Measurements from ENCODE around the gene INO80B.

Gene INO80B

DNA sequence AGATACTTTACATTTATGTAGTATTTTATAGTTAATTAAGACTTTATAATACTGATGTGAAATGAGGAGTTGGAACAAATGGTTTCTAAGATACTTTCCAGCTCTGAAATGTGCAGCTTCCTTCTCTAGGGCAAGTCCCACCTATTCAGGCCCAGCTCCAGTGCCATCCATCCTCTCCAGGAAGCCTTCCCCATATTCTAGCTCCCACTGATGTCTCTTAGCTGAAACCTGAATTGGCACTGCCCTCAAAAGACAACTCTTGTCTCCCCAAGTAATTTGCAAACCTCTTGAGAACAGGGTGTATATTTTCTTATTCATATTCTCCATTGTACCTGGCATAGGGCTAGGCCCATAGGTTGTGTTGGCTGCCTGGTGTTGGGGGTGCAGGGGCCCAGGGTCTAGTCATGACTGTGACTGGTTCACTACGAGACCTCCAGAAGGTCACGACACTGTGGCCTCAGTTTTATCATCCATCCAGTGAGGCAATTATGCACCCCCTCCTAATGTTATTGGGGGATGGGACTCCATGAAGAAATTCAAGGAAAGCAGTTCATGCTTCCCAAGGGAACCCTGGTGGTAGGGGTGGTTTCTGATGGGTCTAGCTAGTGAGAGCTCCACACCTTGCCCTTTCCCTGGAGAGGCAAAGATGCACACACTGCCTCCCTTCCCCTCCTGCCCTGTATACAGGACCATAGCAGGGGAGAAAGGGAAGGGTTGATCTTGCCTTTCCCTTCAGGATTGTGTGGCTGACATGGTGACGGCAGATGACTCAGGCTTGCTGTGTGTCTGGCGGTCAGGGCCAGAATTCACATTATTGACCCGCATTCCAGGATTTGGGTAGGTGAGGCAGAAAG is 30.5 kb upstream of the INO80B start:
- DNase-seq: no peak
- intact Hi-C loops (cut with DNase I): no loop called here

DNA sequence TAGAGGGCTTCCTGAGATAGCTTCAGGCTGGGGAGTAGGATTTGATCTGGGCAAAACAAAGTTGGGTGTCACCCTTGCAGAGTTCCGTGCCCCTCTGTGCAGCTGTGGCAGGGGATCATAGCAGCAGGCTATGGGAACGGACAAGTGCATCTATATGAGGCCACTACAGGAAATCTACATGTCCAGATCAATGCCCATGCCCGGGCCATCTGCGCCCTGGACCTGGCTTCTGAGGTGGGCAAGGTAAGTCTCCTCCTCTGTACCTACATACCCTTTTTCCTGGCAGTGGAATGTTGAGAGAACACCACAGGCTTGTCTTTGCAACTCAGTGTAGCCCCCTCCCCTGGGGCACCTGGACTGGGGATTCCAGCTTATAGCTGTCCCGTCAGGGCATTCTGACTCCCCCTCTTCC is 29.9 kb upstream of the INO80B start:
- intact Hi-C loops (cut with DNase I): no loop called here
- peak in 2 of 42 donors; percentile 5 to 21 for DNase-seq

DNA sequence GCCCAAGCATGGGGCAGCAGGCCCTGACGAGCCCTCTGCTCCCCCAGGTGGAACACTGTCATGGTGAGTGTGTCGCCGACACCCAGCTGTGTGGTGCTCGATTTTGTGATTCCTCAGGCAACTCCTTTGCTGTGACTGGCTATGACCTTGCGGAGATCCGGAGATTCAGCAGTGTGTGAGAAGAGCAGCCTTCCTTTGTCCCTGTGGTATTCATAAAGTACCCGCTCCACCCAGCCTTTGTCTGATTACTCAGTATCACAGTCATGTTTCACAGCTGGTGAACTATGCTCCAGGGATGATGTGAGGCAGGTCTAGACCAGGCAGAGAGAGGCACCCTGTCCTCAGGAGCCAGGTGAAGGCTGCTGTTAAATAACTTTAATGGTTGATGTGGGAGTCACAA is 29.4 kb upstream of the INO80B start:
- DNase-seq: peak in 1 of 42 donors; percentile 16
- intact Hi-C loops (cut with DNase I): no loop called here

DNA sequence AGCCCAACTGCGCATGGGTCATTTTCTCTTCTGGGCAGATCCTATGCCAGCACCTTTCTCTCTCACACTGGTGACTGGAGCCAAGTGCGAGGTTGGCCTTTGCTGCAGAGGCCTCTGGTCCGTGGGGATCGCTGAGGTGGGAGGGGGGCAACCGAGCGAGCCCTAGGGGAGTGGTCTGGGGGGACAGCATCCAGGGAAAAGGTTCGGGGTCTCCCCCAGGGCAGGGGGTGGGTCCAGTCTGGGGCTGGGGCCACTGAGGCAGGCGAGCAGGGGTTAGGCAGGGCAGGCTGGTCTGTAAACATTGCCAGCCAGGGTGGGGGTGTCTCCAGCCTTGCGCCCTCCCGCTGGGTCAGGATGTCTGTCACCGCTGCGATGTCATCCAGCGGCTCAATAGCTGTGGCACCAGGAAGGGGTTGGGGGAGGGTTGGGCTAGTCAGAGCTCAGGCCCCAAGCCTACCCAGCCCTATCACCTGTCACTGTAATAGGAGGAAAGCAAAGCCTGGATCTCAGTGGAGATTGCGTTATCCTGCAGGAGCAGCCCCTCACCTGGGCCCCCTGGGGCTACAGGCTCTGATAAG is 28.6 kb upstream of the INO80B start:
- DNase-seq: peak in 1 of 42 donors; percentile 5
- intact Hi-C loops (cut with DNase I): no loop called here

DNA sequence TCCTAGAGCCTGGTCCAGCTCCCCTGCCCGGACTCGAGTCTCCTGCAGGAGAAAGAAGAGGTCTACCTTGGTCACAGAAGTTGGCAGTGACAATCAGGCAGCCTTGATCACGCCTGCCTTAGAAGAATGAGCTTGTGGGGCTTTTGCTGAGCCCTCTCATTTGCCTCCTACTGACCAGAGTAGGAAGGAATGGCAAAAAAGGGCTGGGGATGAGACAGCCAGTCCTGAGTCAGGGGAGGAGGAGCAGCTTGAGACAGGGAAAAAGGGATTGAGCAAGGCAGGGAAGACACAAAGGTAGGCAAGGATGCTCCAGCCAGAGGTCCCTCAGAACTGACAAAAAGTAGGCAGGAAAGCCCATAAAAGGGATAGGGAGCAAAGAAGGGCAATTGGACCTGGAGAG is 27.3 kb upstream of the INO80B start:
- DNase-seq: no peak
- intact Hi-C loops (cut with DNase I): no loop called here

DNA sequence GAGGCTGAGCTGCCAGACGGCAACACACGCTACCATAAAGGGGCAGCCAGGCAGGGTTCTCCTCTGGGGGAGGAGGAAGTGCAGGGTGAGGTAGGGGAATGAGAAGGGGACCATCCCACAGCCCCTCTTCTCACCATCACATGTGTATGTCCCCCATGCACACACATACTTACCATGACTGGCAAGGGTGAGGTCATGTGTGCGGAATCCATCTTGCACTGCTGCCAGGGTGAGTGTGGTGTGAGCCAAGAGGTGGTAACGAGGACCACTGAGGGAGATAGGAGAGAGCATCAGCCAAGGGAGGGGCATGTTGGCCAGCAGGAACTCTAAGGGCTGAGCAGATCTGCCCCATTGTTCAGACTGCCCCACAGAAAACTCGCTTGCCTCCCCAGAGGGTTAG is 26.2 kb upstream of the INO80B start:
- no peak for DNase-seq
- intact Hi-C loops (cut with DNase I): no loop called here

DNA sequence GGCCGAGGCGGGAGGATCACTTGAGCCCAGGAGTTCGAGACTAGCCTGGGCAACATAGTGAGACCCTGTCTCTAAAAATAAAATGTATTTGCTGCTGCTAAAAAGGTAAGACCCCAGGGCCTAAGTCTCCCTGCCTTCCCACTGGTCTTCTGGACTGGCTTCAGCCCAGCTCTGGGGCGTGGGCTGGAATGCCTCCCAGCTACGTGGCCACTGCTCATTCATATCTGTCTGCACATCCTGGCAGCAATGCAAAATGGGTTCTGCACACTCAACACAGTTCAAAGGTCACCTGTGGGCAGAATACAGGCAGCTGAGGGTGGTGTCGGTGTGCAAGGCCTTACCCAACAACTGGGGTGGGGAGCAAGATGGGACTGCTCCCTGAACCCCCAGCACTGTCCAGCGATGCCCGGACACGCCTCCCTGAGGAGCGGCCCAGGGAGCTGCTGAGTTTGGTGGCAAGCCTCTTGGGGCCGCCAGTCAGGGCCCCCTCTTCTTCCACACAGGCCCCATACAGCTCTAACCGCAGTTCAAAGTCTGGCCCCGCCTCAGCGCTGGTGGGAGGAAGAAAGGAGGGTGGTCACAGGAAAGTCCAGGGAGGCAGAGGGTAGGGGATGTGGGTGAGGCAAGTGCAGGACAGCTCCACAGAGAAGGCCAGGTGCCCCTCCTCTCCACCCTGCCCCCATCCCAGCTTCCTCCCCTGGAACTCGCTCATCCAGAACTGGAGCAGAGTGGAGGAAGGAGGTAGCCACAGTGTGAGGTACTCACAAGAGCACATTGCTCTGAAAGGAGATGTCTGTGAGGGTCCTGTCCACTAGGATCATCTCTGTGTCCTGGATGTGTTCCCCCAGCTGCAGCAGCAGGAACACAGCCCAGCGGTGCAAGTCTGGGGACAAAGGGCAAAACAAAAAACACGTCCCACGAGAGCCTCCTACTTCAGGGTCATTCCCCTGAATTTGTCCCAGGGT is 25.1 kb upstream of the INO80B start:
- no peak for DNase-seq
- intact Hi-C loops (cut with DNase I): no loop called here

DNA sequence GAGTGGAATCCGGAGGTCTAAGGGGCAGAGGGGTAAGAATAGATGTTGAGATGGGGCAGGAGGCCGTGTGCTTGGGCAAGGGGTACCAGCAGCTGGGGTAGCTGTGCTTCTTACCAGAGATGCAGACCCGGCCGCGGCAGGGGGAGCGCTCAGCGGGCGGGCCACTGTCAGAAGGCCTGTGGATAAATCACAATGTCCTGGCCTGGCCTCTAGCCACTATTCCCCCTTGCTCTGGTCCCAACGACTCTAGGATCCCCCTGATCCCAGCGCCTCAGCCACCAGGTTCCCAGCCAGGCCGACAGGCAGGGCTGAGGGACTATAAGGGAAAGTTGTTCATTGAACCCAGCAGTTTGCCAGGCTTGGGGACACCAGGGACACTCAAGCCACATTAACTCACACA is 24.4 kb upstream of the INO80B start:
- intact Hi-C loops (cut with DNase I): no loop called here
- DNase-seq: no peak

DNA sequence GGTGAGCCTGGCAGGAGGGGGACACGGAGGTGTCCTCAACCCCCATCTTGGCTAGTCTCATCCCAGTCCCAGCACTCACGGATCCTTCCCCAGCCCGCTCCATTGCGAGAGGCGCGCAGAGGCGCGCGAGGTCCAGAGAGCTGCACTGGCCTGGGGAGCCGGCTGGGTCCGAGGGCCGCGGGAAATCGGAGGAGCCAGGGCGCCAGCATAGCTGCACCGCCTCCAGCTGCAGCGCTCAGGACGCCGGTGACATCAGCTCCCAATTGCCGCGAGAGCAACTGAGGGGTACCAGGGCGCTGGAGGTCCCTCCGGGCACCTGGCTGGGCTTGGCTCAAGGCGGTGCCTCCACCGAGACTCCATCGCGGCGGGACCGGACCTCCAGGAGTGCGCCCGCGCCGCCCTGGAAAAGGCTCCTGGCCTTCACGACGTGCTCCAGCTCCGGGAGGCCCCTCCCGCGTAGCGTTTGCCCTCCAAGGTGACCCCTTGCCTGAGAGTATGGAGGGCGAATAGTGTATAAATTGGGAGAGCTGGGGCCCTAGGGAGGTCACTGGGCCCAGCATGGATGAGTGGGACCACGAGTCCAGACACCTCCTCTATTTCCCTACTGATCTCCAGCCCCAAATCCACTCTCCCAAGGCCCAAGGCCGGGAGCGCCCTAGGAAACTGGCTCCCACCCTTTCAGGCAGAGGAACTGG is 18.6 kb upstream of the INO80B start:
- intact Hi-C loops (cut with DNase I): no loop called here
- DNase-seq: peak in 1 of 42 donors; percentile 21

DNA sequence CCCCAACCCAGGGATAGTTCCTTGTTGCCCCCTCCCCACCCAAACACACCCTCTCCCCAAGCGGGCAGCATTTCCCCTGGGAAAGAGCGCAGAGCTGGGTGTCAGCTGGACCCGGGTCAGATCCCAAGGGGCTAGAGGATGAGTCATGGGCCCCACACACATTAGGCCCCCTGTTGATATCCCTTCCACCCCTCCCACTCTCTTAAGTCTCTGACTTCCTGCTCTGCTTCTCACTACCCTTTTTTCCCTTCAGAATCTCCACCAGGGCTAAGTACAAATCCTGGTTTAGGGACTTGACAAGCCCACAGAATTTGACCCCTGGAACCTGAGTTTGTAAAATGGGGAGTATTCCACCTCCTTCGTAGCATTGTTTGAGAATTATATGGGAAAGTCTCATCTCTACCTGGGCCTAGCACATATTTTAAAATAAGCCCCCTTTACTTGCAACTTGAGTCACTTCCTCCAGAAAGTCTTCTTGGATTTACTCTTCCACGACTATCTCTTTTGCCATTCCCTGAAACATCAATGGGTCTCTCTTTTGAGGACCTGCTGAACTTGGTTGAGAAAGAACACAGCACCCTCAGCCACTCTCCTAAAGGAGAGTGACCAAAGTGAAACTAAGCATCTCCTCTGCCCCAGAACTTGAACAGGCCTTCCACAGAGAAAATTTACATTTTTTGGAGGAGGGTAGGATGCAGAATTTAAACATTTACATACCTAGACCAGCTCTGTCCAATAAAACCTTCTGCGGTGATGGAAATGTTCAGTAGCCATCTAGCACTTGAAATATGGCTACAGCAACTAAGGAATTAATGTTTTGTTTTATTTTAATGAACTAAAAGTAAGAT is 17.8 kb upstream of the INO80B start:
- intact Hi-C loops (cut with DNase I): no loop called here
- DNase-seq: no peak

DNA sequence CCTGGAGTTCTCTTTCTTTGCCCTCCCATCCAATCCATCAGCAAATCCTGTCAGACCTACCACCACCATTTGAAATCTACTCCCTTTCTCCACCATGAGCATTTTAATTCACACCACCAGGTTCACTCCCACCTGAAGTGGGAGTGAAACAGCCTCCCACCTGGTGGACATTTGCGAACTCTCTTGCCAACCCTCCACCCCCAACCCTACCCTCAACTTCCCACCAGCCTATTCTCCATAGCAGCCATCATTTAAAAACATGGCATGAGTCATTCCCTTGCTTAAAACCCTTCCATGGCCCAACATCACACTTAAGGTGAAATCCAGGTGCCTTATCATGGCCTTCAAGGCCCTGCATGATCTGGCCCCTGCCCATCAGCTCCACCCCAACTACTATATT is 16.6 kb upstream of the INO80B start:
- intact Hi-C loops (cut with DNase I): no loop called here
- no peak for DNase-seq

DNA sequence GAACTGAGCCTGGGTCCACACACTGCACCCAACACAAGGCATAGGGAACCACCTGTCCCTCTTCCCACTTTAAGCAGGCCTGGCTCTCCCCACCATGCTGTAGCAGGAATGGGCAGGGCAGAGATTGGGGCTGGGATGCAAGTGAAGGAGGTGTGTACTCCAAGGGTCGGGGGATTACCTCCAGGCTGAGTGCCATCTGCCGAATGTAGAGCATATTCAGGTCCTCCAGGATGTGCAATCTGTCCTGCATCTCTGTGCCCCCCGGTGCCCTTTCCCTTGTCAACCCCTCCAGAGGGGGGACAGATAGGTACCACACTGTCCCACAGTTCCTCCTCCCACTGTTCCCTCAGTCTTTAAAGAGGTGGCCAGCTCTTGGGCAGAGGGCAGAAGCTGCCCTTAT is 15.5 kb upstream of the INO80B start:
- DNase-seq: peak in 1 of 42 donors; percentile 45
- intact Hi-C loops (cut with DNase I): no loop called here

DNA sequence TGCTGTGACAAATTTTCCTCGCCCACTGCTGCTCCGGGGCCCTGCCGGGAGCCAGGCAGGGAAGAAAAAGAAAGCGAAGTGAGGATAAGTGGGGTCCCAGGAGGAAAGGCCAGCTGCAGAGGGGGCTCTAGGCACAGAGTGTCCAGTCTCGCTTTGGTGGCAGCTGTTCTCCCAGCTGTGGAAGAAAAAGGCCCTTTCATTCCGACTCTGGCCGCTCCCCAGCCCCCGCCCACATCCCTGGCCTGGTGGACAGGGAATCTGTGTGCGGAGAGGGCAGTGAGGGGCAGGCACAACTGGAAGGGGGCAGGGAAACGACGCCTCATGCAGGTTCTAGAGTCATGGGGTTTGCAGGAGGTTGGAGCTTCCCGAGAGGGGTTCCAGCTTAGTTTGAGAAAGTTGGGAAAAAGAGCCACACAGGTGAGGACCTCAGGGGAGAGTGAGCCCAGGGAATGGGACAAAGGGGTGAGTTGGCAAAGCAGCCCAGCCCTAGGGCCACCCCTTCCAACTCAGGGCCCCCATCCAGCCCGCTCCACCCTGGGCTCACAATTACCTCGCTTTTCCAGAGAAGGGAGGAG is 15.0 kb upstream of the INO80B start:
- peak; percentile 80 to 98 (median 93) for DNase-seq

DNA sequence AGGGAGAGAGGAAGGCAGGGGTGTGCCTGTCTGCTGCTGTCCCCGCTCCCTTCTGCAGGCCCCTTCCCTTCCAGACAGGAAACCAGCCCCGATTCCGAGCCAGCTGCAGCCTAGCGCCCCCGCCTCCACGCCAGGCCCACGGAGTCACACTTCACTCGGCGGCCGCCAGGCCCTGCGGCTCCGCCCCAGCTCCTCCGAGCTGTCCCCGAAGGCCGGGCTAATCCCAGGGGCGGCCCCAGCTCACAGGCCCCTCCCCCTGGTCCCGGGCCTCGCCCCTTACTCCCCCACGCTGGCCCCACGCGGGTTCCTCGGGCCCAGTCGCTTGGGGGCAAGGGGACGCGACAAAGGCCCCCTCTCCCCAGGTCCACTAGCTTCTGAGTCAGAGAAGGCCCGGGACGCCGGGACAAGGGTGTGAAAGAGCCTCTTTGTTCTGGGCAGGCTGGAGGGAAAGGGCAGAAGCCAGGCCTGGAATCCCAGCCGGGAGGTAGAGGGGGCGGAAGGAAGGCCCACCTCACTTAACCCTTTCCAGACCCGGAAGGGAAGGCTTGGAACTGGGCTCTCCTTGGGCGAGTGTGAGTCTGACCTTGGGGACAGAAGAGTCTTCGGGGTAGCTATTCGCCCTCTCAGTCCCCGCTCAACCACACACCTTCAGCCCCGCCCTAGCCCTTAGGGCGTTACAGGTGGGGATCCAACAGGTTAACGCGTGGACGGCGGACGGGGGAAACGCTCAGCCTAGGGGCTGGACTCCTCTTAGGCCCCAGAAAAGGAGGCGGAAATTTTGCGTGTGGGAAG is 14.3 kb upstream of the INO80B start:
- intact Hi-C loops (cut with DNase I): loop anchor here (2.0 kb wide), 1 partner anchor 14 kb away; the partner anchor contains the start of gene INO80B
- peak; percentile 76 to 97 (median 92) for DNase-seq

More for the DNA sequence above, 15.0 kb upstream of the INO80B start:
- intact Hi-C loops (cut with DNase I): loop anchor here (2.0 kb wide), 1 partner anchor 15 kb away; the partner anchor contains the start of gene INO80B

DNA sequence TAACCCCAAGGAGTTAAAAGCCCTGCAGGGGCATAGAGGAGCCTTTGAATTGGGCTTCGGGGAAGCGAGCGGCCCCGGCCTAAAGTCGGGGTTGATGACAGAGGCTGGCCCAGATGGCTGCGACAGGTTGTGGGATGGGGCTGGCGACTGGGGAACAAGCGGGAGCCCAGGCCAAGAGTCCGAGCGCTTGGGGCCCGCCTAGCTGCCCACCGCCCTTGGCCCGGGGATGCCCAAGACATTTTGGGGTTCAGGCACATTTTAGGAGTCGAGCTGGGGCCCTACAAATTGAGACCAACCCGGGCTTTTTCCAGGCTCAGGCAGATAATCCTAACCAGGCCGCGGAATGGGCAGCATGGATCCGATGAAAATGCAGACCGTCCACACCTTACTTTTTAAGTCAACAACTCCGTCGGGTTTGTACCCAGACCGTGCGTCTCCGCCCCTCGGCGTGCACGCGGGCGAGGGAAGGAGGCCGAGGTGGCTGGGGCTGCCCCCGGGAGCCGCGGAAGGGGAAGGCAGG is 13.7 kb upstream of the INO80B start:
- peak in 18 of 42 donors; percentile 14 to 76 (median 49) for DNase-seq
- intact Hi-C loops (cut with DNase I): loop anchor here (2.0 kb wide), 1 partner anchor 14 kb away; the partner anchor contains the start of gene INO80B
